ENCODE measurements around the gene BCL2L14.

DNA sequence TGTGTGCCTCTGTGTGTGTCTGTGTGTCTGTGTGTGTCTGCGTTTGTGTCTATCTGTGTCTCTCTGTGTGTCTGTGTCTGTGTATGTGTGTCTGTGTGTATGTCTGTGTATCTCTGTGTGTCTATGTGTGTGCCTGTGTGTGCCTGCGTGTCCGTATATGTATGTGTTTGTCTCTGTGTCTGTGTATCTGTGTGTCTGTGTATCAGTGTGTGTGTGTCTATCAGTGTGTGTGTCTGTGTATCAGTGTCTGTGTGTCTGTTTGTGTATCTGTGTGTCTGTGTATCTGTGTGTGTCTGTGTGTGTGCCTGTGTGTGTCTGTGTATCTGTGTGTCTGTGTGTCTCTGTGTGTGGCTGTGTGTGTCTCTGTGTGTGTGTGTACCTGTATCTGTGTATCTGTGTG lies 23.1 kb upstream of the BCL2L14 start:
- TF ChIP-seq, protein P1, sequence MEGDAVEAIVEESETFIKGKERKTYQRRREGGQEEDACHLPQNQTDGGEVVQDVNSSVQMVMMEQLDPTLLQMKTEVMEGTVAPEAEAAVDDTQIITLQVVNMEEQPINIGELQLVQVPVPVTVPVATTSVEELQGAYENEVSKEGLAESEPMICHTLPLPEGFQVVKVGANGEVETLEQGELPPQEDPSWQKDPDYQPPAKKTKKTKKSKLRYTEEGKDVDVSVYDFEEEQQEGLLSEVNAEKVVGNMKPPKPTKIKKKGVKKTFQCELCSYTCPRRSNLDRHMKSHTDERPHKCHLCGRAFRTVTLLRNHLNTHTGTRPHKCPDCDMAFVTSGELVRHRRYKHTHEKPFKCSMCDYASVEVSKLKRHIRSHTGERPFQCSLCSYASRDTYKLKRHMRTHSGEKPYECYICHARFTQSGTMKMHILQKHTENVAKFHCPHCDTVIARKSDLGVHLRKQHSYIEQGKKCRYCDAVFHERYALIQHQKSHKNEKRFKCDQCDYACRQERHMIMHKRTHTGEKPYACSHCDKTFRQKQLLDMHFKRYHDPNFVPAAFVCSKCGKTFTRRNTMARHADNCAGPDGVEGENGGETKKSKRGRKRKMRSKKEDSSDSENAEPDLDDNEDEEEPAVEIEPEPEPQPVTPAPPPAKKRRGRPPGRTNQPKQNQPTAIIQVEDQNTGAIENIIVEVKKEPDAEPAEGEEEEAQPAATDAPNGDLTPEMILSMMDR (IDR thresholded peaks at IDR 0.05) = no peak
- no peak for TF ChIP-seq POLR2AphosphoS5 (IDR thresholded peaks at IDR 0.05)
- no peak for TF ChIP-seq EP300 (IDR thresholded peaks at IDR 0.05; ENCODE audit: low read depth)

Data from transverse colon (tissue), 4 donors.